ENCODE results near the gene TFB2M.
A peak's percentile ranks its signal among the peaks of the same experiment; 100 is the strongest.

The TFB2M gene

DNA sequence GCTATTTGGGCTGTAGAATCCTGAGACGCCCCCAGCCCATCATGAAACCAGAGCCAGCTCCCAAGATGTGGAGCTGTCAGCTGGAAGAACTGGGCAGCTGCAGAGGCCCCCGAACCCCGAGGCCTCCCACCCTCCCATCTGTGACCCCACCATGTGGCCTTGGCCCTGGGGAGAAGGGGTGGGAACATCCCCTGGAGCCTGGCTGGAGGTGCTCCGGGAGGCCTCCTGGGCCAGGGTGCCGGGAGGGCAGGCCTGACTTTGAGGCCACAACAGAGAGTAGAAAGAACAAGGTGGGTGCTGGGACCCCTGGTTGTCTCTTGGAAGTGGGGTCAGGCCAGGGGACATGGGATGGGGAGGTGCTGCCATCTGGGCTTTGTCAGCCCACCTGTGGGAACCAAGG, 53.0 kb downstream of the TFB2M start:
- DNase-seq (ENCODE audit: low spot score) = no peak

DNA sequence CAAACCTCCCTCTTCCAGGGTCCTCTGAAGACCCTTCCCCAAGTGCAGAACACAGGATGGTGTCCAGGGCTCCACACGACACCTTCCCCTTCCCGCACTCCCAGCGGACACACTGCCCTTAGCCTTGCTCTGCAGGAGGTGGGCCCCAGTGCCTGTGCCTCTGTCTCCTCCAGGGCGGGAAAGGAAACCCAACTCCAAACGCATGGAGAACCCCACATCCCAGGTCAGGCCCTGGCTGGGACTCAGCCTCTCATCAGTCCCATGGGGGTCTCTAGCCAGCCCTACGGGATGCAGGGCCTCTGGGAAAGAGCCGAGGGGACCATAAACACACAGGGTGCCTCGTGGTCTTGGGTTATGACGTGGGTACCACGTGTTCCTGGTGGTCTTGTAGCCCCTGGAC, 53.4 kb downstream of the TFB2M start:
- DNase-seq (ENCODE audit: low spot score) = no peak

DNA sequence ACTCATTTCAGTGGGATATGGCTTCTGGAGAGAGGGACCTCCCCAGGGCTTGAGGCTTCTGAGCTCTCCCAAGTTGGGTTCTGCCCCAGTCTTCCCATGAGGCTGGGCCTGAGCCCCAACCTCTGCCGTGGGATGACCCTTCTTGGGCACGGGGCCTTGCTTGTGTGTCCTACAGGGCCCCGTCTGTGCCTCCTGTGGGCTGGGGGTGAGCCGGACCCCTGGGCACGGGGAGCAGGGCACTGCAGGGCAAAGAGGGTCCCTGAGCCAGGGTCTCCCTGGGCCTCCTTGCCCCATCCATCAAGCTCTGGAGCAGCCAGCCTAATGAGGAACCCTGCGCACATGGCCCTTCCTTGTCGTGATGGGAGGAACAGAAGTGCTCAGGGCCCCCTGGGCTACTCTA, 53.8 kb downstream of the TFB2M start:
- DNase-seq (ENCODE audit: low spot score) = no peak

DNA sequence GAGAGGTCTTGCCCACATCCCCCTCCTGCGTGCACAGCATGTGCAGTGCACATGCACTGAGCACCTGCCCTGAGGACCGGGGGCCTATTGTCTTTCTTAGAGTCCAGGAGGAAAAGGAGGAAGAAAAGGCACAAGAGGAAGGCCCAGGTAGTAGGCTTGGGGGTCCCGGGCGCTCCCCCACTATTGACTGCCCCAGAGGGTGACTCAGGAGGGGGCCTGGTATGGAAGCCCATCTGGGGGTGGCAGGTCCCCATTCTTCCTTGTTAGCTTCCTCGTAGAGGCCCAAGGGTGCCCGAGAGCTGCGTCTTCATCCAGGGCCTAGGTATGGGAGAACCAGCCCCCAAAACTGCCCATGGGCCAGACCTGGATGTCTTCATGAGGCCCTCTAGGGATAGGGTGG, 54.9 kb downstream of the TFB2M start:
- no peak for DNase-seq (ENCODE audit: low spot score)

DNA sequence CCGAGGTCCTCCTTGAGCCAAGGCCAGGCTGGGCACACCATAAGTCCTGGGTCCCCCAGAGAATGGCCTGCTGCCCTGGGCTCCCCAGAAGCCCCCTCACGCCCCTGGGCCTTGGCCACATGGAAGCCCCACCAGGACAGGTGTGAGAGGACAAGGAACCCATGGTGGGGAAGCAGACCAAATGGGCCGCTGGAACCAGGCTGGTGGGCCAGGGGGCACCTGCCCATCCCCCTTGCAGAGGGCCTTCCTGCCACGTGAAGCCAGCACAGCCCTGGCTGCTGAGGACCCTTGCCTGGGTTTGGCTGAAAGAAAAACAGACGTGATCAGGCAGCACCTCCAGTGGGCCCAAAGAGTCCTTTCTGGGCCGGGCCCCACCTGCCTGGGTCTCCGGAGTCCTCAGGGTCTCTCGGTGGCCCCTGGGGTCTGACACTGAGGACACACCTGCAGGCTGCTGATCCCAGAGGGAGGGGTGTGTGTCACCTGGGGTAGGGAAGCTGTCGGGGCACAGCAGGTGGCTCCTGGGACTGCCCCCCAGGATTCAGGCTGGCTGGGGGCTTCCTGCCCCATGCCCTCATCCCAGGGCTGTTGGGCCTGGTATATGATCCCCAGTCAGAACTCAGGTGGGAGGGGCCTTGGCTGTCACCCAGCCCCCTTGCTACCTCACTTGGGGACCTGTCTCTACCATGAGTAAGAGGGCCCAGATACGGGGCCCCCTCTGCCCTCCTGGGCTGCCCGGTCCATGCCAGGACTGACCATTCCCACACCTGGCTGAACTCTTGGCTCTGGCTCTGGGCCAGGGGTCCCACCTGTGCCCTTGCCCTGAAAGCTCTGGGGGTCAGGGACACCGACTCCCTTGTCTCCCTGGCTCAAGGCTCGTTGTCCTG, 55.7 kb downstream of the TFB2M start:
- DNase-seq (ENCODE audit: low spot score) = no peak

DNA sequence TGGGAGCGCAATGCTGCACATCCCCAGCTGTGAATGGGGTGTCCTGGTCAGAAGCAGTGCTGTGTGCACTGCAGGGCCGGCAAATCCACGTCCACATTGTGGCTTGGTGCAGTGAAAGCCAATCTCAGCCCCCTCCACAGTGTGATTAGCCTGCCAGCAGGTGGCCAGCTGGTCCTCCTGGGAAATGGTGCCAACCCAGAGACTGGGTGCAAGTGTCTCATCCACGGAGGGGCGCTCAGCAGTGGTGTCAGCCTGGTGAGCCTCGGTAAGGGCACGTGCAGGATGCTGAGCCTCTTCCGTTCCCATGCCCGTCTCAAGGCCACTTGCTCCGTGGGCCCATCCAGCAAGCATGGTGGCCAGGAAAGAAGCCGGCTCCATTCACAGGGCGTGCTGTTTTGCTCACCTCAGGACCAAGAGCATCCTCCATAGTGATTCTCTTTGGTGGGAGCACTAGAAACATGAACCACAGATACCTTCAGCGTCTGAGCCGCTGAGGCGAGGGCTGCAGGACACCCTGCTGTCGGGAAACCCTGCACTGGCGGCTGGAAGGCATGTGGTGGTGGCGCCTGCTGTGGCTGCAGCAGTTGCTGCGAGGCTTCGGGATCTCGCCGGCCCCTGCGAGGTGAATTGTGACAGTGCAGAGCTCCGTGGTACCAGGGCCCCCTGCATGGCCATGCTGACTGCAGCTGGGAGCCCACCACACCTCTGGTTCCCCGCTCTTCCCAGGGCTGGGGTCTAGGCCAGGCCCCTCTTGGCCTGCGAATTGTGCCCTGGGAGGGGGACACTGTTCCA, 57.0 kb downstream of the TFB2M start:
- no peak for DNase-seq (ENCODE audit: low spot score)

DNA sequence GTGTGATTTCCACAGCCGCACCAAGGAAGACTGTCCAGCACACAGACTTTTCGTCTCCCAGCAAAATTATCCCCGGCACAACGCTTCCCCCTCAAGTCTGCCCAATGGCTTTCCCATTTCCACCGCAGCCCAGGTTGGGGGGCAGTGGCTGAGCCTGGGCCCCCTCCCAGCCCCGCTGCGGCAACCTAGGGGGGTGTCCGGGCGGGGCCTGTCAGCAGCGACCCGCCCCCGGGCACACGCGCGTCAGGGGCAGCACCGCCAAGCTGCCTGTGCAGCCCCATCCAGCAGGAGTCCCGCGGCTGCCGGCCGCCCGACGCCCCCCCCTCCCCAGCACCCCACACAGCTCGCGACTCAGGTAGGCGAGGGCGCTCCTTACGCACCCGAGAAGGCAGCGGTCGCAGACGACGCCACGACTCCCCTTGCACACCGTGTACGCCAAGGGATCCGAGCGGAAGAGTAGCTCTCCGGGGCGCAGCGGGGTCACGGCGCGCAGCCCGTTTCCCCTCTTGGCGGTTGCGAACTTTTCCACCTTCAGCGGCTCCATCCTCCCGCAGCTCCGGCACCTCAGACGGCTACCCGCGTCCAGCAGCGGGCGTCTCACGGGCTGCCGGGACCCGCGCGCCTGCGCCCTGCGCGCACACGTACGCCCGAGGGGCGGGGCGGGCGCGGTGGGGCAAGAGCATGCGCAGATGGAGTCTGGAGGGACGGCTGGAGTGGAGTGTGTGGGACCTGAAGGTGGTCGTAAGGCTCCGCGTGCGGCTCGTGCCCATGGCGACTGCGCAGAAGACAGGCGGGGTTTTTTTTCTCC, 59.2 kb downstream of the TFB2M start, which contains the start of gene SMYD3:
Gene SMYD3 (minus strand): TSS at position 606 of the 808 bp plus-strand sequence.
- DNase-seq (ENCODE audit: low spot score) = peak; percentile 90

DNA sequence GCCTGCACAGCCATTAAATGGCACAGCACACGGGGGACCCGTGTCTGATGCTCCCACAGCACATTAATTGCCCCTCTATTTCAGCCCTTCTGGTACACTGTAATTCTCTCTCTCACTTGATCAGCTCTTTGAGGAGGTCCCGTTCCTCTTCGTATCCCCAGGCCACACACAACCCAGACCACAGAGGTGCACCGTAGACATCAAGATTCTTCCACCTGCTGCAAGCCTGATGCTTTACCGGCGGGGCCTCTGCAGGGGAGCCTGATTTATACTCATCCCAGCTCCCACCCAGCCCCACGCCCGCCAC, 59.7 kb downstream of the TFB2M start:
- peak; percentile 11 for DNase-seq (ENCODE audit: low spot score)

DNA sequence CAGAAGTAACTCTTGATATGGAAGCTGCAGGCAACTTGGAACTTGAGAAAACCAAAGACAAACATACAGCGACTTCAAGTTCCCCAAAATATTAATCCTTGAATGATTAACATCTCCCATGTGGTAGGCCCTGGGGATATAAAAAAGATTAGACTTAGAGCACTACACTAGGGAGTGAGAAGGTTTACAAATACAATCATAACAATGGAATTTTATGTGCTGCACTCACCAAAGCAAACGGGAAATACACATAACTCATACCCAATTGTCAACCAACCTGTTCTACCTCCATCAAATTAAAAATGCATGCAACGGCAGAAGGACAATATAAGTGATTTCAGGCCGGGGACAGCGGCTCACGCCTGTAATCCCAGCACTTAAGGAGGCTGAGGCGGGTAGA, 62.7 kb downstream of the TFB2M start:
- DNase-seq (ENCODE audit: low spot score) = peak; percentile 86

DNA sequence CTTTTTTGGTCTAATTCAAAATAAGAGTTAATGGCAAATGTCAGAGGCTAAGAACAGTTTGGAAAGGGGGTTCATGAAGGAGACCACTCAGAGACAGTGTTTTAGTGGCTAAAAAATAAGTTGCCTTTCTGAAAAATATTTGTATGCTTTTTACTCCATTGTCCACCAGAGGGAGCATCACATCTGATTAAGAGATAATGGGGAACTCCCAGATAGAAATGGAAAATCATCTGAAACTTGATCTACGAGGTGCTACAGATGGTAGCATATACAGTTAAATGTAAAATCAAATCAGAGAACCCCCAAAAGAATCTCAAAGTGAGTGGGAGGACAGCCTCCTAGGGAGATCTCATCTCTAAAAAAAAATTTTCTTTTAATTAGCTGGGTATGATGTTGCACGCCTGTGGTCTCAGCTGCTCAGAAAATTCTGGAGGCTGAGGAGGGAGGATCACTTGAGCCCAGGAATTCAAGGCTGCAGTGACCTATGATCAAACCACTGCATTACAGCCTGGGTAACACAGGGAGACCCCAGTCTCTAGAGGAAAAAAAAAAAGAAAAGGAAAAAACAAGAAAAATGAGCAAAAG, 68.6 kb downstream of the TFB2M start:
- peak; percentile 82 for DNase-seq (ENCODE audit: low spot score)

DNA sequence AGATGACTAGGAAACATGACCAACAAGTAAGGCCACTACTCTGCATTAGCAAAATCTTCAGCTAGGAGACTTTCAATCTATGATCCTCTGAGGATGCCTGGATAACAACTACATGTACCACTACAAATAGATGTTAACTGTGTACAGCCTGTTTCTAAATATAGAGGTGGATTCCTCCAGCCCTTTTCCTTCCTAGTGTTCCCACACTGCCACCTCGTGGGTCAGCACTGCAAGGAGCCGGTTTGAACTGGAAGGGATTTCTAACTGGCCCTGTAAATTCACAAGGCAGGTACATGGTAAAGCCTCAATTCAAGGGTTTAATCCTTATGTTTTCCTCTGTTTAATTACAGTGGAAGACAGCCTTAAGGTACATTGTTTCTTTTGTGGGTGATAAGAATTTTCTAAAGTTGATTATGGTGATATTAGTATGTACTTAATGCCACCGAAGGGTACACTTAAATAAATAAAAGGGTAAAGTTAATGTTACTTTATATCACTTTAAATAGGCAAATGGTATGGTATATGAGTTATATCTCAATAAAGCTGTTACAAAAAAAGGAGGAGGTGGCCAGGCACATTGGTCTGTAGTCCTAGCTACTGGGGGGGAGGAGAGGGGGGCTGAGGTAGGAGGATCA, 73.3 kb downstream of the TFB2M start:
- DNase-seq (ENCODE audit: low spot score) = peak; percentile 81

DNA sequence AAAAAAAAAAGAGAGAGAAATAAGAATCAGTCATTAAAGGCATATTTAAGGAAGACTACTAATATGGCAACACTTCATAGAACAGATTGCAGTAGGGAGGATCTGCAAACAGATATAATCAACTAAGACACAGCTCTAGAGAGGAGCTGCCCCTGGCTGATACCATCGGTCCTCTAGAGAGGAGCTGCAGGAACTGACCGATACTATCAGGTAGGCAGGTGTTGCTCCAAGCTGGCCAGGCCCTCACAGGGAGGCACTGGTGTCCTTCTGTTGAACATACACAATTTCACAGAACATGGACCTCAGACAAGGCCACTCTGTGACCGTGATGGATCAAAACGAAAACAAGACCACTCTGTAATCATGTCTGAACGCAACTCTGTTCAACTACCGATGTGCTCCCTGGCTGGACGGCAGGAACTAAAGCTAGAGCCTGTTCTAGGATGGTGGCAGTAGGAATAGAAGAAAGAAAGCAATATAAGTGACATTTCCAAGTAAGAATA, 74.5 kb downstream of the TFB2M start:
- DNase-seq (ENCODE audit: low spot score) = no peak
